GM06990 (cell line): ENCODE data around the gene ABAT.
A peak's percentile ranks its signal among the peaks of the same experiment; 100 is the strongest.

ENCODE experiments used
- DNase-seq: peaks from one replicate; pipeline ENCODE4 v3.0.0-alpha.2; 2011; ENCODE audit not compliant: insufficient read length; ENCODE audit errors: extremely low read depth
- H3K27me3 ChIP-seq: replicated peaks from 2 replicates; pipeline ENCODE4 v1.6.0; 2011; ENCODE audit warnings: low read length; ENCODE audit not compliant: control insufficient read depth, insufficient read depth
- H3K36me3 ChIP-seq: 2 replicates; pipeline ENCODE4 v1.5.1; 2011; ENCODE audit warnings: low read length; ENCODE audit not compliant: control insufficient read depth, insufficient read depth
- H3K4me3 ChIP-seq: replicated peaks from 2 replicates; pipeline ENCODE4 v1.5.1; 2011; ENCODE audit warnings: low read depth, mild to moderate bottlenecking, control low read depth, low read length
- CTCF ChIP-seq: IDR thresholded peaks from 2 replicates; pipeline ENCODE4 v1.5.1; 2011; ENCODE audit warnings: low read length, control low read depth, mild to moderate bottlenecking, inconsistent platforms; ENCODE audit not compliant: insufficient read depth, poor library complexity, severe bottlenecking

The ABAT gene

GRCh38 chr16:8788578-8789172, 114.3 kb downstream of the ABAT start:
- H3K27me3 ChIP-seq = no peaks in the 10 kb centered on the region
- H3K36me3 ChIP-seq = no peaks in the 10 kb centered on the region; the same call in 1 of the 2 replicates
- no peak for TF ChIP-seq CTCF
- no peak for DNase-seq
- no peak overlapping the region for H3K4me3 ChIP-seq

GRCh38 chr16:8795091-8795490, 120.7 kb downstream of the ABAT start:
- Histone ChIP-seq H3K36me3 (no peaks in the 10 kb centered on the region; the same call in none of the 2 replicates), H3K27me3 (no peaks in the 10 kb centered on the region), H3K4me3 (no peak overlapping the region)
- TF ChIP-seq CTCF = no peak
- DNase-seq = no peak

GRCh38 chr16:8795818-8796217, 121.4 kb downstream of the ABAT start:
- Histone ChIP-seq H3K36me3 (no peaks in the 10 kb centered on the region; the same call in none of the 2 replicates), H3K4me3 (no peak overlapping the region), H3K27me3 (no peaks in the 10 kb centered on the region)
- no peak for TF ChIP-seq CTCF
- DNase-seq = no peak

GRCh38 chr16:8796469-8797363, 122.3 kb downstream of the ABAT start:
- TF ChIP-seq CTCF = no peak
- no peaks in the 10 kb centered on the region for H3K27me3 ChIP-seq
- peak overlapping the region; percentile 98 for H3K4me3 ChIP-seq
- DNase-seq = no peak
- peaks cover 1% of the 10 kb centered on the region for H3K36me3 ChIP-seq

GRCh38 chr16:8797364-8798173, 123.2 kb downstream of the ABAT start, which contains the start of the genes PMM2 and TMEM186:
TSS of gene PMM2 (plus strand) at chr16:8797839. CDS start at chr16:8797883, 44 bp downstream.
TSS of gene TMEM186 (minus strand) at chr16:8797639. CDS start at chr16:8797614, 25 bp downstream.
- H3K4me3 ChIP-seq = peak within 1 kb of the TSS; percentile 98
- H3K27me3 ChIP-seq = no peaks in the 10 kb centered on the region
- no peak for TF ChIP-seq CTCF
- H3K36me3 ChIP-seq = peaks cover 4% of the 10 kb centered on the region
- peak; percentile 95 for DNase-seq
